Uterus (tissue), 4 donors: Measurements from ENCODE around the gene TLE1. TPM values are rescaled to one million over a fixed set of nuclear protein-coding genes. Genes with fewer than 3 reads are reported as not detected.

Source experiments
- DNase-seq, 2 donors: peaks; one replicate each; pipeline ENCODE4 v3.0.0-alpha.2; 2019 to 2020
- H3K27ac ChIP-seq, 2 donors: fragments of 200-600 bp; sonication (generic); 1 replicate in 1 of 2; 2 replicates in 1 of 2; pipeline ENCODE4 v1.5.1; 2016 to 2018
- H3K27me3 ChIP-seq, 2 donors: fragments of 200-600 bp; sonication (generic); one replicate each; pipeline ENCODE4 v1.5.1; 2018 to 2019; ENCODE audit warnings: control low read depth in 1 of 2
- H3K36me3 ChIP-seq, 2 donors: fragments of 200-600 bp; sonication (generic); one replicate each; pipeline ENCODE4 v1.5.1; 2019; ENCODE audit warnings: control low read depth in 1 of 2
- H3K4me1 ChIP-seq, 2 donors: fragments of 200-600 bp; sonication (generic); one replicate each; pipeline ENCODE4 v1.5.1; 2018 to 2019; ENCODE audit warnings: control low read depth in 1 of 2
- H3K4me3 ChIP-seq, 2 donors: fragments of 200-600 bp; sonication (generic); 1 replicate in 1 of 2; 2 replicates in 1 of 2; pipeline ENCODE4 v1.5.1; 2018 to 2019; ENCODE audit warnings: mild to moderate bottlenecking in 1 of 2
- H3K9me3 ChIP-seq, 2 donors: fragments of 200-600 bp; sonication (generic); one replicate each; pipeline ENCODE4 v1.5.1; 2019; ENCODE audit warnings: control low read depth in 1 of 2
- CTCF ChIP-seq, 4 experiments: fragments of 200-600 bp in 2 of 4; fragments of 450-650 bp in 2 of 4; sonication (generic) in 2 of 4; IDR thresholded peaks; one replicate each; pipeline ENCODE4 v1.5.1; 2016 to 2019; ENCODE audit warnings: antibody characterized with exemption in 4 of 4, mild to moderate bottlenecking in 2 of 4, moderate library complexity in 1 of 4
- POLR2A ChIP-seq, 2 donors: fragments of 450-650 bp; IDR thresholded peaks; one replicate each; pipeline ENCODE4 v1.6.1; 2016; ENCODE audit warnings: antibody characterized with exemption in 2 of 2, mild to moderate bottlenecking in 1 of 2, moderate library complexity in 1 of 2
- intact Hi-C: fragments of 100-400 bp; cut with DNase I; formaldehyde crosslinking; loops from one replicate; pipeline ENCODE4 v1.15.1; 2023; ENCODE audit warnings: low total_unique reads
- total RNA-seq, 4 donors: library from RNA; depleted of rRNA in 3 of 4; stranded (reverse); fragments of >200 nt in 3 of 4; gene quantifications; one replicate each; pipeline versions ENCODE4 v1.1.0 to v1.2.4, GENCODE V29; 2014 to 2023
- donor health status: DM: yes; HTN: yes; CAD: no.

Gene TLE1
- total RNA-seq, 4 donors from 2014 or later, result 31.0 to 124 (median 62.6) TPM

GRCh38 chr9:81579381-81579780, 110.0 kb downstream of the TLE1 start:
- no peak overlapping the region for H3K4me3 ChIP-seq
- H3K36me3 ChIP-seq, result no peaks in the 10 kb centered on the region
- DNase-seq, result no peak
- no peak for TF ChIP-seq POLR2A (IDR thresholded peaks at IDR 0.05)
- no peak for TF ChIP-seq CTCF (IDR thresholded peaks at IDR 0.05)
- H3K27ac ChIP-seq, result no peak overlapping the region
- no peaks in the 10 kb centered on the region for H3K4me1 ChIP-seq
- no peaks in the 10 kb centered on the region for H3K9me3 ChIP-seq
- H3K27me3 ChIP-seq, result no peaks in the 10 kb centered on the region
- intact Hi-C loops, result no loop called here

- no peaks in the 10 kb centered on the region for H3K4me1 ChIP-seq
- no peak for TF ChIP-seq POLR2A (IDR thresholded peaks at IDR 0.05)
- TF ChIP-seq CTCF (IDR thresholded peaks at IDR 0.05), result no peak
- no peak for DNase-seq
Observed at GRCh38 chr9:81578606-81579005, 110.7 kb downstream of the TLE1 start.

GRCh38 chr9:81575956-81576355, 113.4 kb downstream of the TLE1 start:
- no peak overlapping the region for H3K27ac ChIP-seq
- intact Hi-C loops, result no loop called here
- H3K4me1 ChIP-seq, result no peaks in the 10 kb centered on the region
- no peaks in the 10 kb centered on the region for H3K27me3 ChIP-seq
- H3K9me3 ChIP-seq, result no peaks in the 10 kb centered on the region
- H3K4me3 ChIP-seq, result no peak overlapping the region
- no peaks in the 10 kb centered on the region for H3K36me3 ChIP-seq
- TF ChIP-seq POLR2A (IDR thresholded peaks at IDR 0.05), result no peak
- TF ChIP-seq CTCF (IDR thresholded peaks at IDR 0.05), result no peak
- DNase-seq, result no peak

More at GRCh38 chr9:81578606-81579005, 110.7 kb downstream of the TLE1 start:
- Histone ChIP-seq H3K4me3 (no peak overlapping the region), H3K36me3 (no peaks in the 10 kb centered on the region), H3K9me3 (no peaks in the 10 kb centered on the region), H3K27ac (no peak overlapping the region), H3K27me3 (no peaks in the 10 kb centered on the region)
- intact Hi-C loops, result no loop called here

- TF ChIP-seq POLR2A (IDR thresholded peaks at IDR 0.05), result no peak
- TF ChIP-seq CTCF (IDR thresholded peaks at IDR 0.05), result no peak
- H3K36me3 ChIP-seq, result no peaks in the 10 kb centered on the region
- no peak overlapping the region for H3K27ac ChIP-seq
- no peaks in the 10 kb centered on the region for H3K4me1 ChIP-seq
- intact Hi-C loops, result no loop called here
- no peak for DNase-seq
- H3K4me3 ChIP-seq, result no peak overlapping the region
- no peaks in the 10 kb centered on the region for H3K27me3 ChIP-seq
- no peaks in the 10 kb centered on the region for H3K9me3 ChIP-seq
Observed at GRCh38 chr9:81574405-81574804, 114.9 kb downstream of the TLE1 start.

GRCh38 chr9:81573415-81574321, 115.7 kb downstream of the TLE1 start:
- no peaks in the 10 kb centered on the region for H3K27me3 ChIP-seq
- intact Hi-C loops, result no loop called here
- TF ChIP-seq POLR2A (IDR thresholded peaks at IDR 0.05) (no peak), CTCF (IDR thresholded peaks at IDR 0.05) (no peak)
- no peaks in the 10 kb centered on the region for H3K36me3 ChIP-seq
- no peak for DNase-seq
- no peaks in the 10 kb centered on the region for H3K9me3 ChIP-seq
- no peak overlapping the region for H3K27ac ChIP-seq
- H3K4me1 ChIP-seq, result no peaks in the 10 kb centered on the region
- no peak overlapping the region for H3K4me3 ChIP-seq
